Loucy (cell line): Measurements from ENCODE around the gene MYH14.

Experiments
- EZH2phosphoT487 ChIP-seq: fragments of 200-600 bp; IDR thresholded peaks from 2 replicates; pipeline ENCODE4 v1.6.1; 2018; ENCODE audit warnings: antibody characterized with exemption, mild to moderate bottlenecking, moderate library complexity, borderline replicate concordance
- TF ChIP-seq, protein P1 (sequence below): fragments of 200-600 bp; sonication (generic); conservative IDR thresholded peaks from 2 replicates; pipeline ENCODE4 v1.5.1; 2014; ENCODE audit warnings: mild to moderate bottlenecking, antibody characterized with exemption, low read length

DNA sequence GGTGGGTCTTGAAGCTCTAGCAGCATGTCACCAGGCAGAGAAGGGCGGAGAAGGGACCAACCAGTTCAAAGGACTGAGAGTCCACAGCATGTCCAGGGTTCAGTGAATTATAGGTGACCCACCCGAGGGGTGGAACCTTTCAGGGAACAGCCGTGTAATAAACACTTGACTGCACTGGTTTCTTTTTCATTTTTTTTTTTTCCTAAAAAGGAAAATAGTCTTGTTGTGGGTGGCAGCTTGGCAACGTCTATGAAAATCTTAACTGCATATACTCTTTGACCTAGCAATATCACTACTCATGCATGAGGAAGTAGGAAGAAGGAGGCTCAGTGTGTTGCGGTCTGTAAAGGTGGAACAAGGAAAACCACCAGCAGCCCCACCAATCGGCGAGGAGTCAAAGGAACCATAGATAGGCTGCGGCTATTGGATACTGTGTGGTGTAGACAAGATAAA, 13.0 kb upstream of the MYH14 start:
- TF ChIP-seq, protein P1, sequence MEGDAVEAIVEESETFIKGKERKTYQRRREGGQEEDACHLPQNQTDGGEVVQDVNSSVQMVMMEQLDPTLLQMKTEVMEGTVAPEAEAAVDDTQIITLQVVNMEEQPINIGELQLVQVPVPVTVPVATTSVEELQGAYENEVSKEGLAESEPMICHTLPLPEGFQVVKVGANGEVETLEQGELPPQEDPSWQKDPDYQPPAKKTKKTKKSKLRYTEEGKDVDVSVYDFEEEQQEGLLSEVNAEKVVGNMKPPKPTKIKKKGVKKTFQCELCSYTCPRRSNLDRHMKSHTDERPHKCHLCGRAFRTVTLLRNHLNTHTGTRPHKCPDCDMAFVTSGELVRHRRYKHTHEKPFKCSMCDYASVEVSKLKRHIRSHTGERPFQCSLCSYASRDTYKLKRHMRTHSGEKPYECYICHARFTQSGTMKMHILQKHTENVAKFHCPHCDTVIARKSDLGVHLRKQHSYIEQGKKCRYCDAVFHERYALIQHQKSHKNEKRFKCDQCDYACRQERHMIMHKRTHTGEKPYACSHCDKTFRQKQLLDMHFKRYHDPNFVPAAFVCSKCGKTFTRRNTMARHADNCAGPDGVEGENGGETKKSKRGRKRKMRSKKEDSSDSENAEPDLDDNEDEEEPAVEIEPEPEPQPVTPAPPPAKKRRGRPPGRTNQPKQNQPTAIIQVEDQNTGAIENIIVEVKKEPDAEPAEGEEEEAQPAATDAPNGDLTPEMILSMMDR: no peak
- TF ChIP-seq EZH2phosphoT487: no peak
